GM21619 (cell line): Measurements from ENCODE around the gene FAM53A.
"Not testable (repeated sequence)": the region's sequence is repeated elsewhere in the genome, so short reads cannot be mapped to it uniquely, and the experiment has no call there.

ENCODE experiments used
- ATAC-seq: cut with Tn5 transposase; IDR thresholded peaks from one replicate; pipeline ENCODE4 v1.9.1; 2021; ENCODE audit not compliant: unreplicated experiment

FAM53A gene

DNA sequence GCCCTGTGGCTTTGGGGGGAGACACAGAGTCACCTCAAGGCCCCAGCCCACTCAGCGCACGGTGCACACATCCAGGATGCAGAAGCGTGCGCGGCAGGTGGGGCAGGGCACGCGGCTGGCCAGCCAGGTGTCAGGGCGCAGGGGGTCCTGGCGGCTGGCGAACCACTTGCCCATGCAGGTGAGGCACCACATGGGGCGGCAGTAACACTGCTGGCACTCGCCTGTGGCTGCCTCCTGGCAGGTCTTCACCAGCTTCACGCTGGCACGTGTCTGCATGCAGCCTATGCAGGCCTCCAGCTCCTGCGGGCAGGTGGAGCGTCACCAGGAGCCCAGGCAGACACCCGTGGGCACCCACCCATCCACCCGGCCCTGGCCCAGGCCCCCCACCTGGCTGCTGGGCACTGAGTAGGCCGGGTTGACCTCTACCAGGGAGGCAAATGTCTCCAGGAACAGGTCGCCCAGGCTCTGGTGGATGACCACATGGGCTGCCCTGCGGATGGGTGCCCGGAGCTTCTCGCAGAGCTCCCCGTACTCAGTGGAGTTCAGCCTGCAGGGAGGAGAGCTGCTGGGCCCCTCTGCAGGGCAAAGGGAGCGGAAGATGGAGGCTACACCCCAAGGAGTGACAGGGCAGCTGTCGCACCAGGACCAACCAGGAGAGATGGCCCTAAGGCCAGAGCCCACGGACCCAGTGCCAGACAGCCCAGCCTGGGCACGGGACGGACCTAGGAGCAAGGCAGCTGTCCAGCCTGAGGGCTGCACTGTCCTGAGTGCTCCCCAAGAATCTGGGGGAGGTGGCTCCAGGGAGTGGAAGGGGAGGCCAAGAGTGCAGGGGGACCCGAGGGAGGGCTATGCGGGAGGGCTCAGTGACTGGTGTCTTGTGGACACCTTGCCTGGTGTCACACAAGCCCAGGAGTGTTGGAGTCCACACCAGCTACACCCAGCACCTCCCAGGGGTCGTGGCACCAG, 33.3 kb upstream of the FAM53A start:
- no peak for ATAC-seq

- no peak for ATAC-seq
These were observed 32.2 kb upstream of the FAM53A start for GRCh38 chr4:1716065-1716945.

DNA sequence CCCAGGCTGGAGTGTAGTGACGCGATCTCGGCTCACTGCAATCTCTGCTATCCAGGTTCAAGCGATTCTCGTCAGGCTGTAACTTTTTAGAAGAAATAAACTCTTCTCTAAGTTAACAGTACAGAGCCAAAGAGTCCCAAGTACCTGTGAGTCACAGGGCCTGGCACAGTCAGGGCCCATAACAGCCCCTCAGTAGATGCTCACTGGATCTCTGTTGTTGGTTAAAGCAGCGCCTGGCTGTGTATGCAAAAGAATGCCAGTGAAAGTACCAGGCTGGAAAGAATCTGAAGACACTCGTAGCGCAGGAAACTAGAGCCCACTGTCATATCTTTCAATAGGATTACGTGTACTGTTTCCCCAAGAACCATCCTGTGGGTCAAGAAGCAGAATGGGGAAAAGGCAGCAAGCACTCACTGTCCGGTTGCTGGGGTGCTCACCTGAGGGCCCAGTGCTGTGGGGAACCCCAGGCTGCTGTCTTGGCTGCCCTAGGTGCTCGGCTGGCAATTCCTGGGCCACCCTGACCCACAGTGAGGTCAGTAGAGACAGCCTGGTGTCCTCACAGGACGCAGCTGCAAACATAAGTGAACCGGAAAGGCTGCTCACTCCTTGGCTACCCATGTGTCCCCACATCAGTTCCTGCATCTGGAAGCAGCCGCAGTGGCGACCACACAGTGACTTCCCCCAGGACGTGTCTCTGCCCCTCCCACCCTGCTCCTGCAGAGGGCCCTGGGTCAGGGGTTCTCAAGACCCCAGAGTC, 31.1 kb upstream of the FAM53A start:
- no peak for ATAC-seq

DNA sequence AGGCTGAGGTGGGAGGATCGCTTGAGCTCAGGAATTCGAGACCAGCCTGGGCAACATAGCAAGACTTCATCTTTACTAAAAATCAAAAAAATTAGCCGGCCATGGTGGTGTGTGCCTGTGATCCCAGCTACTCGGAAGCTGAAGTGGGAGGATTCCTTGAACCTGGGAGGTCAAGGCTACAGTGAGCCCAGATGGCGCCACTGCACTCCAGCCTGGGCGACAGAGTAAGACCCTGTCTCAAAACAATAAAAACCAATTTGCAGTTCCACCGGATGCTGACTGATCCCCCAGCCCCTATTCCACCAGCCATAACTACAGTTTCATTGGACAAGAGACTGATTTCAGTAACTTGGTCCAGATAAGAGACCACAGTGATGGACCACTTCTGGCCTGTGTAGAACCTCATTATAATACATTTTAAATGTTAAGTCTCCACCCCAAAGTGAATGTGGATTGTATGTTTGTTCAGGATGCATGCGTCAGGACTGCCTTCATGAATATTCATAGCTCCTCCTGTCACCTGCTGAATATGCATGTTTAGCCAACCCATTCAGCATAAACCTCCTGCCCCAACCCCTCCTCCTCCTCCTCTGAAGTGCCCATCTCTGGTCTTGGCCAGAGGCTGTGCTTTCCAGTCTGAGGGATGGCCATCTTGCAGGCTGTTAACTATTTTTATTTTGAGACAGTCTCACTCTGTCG, 30.3 kb upstream of the FAM53A start:
- ATAC-seq: no peak

DNA sequence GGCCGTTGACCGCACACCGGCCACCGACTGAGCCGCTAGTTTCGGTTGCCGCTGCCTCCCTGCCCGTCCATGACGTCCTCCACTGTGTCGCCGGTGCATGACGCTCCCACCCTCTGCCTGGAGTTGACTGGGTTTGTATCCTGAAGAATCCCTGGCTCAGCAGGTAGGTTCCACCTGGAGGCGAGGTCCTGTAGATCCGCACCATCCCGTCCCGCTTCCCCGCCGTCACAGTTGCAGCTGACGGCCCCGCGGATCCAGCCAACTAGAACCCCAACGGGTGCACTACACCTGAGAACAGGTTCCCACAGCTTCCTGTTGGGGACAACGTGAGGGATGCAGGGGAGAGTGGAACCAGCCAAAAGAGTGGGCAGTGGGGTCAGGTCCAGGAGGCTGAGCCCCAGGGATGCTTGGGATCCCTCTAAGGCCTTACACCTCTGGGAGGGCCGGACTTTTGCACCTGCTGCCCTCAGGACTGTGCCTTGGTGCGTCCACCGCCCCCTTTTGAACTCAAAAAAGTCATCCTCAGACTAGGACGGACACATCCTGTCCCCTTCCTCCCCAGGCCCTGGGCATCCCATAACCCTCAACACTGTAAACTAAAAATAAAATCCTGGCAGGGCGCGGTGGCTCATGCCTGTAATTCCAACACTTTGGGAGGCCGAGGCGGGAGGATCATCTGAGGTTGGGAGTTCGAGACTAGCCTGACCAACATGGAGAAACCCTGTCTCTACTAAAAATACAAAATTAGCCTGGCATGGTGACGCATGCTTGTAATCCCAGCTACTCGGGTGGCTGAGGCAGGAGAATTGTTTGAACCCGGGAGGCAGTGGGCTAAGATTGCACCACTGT, 29.1 kb upstream of the FAM53A start:
- no peak for ATAC-seq

DNA sequence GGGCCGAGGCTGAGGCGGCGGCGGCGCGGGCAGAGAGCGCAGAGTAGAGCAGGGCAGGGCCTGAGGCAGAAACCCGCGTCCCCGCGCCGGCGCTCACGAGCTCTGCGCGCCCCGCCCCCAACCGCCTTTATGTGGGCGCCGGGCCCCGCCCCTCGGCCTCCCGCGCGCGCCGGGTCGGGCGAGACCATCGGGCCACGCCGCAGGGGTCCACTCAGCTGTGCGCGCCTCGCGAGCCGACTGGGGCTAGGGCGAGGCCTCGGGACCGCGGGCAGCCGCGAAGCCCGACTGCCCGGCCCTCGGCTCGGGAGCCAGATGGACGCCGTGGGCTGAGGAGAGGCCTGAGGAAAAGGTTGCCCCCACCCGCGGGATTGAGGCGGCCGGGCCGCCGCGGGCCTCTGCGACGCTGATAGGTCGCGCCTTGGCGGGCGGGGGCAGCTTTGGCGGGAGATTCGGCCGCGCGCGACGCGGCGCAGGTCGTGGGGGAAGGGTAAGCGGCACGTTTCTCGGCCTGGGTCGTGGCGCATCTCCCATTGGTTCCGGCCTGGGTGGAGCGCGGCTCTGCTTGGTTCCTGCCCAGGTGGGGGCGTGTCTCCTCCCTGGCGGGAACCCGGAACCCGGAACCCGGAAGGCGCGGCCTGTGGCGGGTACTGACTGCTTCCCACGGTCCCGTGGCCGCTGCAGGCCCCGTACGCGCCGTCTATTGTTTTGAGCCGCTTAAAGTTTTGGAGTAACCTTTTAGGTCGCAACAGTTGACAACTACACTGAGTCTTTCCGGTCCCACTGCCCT, 28.3 kb upstream of the FAM53A start, which contains the start of gene SLBP:
Gene SLBP (minus strand): TSS at position 104 of the 787 bp plus-strand sequence. CDS start 131 bp downstream, outside the sequence.
- peak; percentile 67 for ATAC-seq

GRCh38 chr4:1711571-1712215, 27.6 kb upstream of the FAM53A start:
- ATAC-seq: peak; percentile 7

DNA sequence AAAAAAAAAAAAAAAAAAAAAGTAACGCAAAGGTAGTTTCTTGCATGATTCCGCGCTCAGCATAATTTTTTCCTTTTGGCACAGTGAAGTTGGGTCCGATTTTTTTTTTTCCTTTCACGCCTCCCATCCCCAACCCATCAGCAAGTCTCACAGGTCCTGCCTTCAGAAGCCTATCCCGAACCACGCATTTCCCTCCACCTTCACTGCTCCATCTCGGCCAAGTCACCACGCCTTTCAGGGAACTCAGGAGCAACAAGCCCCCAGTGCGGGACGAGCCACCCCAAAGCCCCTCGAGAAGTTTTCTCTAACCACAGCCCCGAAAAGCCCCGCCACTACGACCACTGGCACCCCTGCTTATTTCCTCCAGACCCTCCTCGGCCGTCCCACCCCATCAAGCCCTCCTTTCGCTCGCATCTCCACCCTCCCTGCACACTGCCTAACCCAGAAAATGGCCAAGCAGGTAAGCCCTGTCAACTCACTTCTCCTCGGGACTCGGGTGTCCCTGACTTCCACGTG, 27.0 kb upstream of the FAM53A start:
- ATAC-seq: no peak

- ATAC-seq: no peak
These were observed 24.5 kb upstream of the FAM53A start for GRCh38 chr4:1708581-1708980.

GRCh38 chr4:1706358-1706757, 22.2 kb upstream of the FAM53A start:
- no peak for ATAC-seq

- ATAC-seq: no peak
These were observed 21.6 kb upstream of the FAM53A start for GRCh38 chr4:1705732-1706131.

GRCh38 chr4:1703867-1704266, 19.8 kb upstream of the FAM53A start:
- no peak for ATAC-seq

DNA sequence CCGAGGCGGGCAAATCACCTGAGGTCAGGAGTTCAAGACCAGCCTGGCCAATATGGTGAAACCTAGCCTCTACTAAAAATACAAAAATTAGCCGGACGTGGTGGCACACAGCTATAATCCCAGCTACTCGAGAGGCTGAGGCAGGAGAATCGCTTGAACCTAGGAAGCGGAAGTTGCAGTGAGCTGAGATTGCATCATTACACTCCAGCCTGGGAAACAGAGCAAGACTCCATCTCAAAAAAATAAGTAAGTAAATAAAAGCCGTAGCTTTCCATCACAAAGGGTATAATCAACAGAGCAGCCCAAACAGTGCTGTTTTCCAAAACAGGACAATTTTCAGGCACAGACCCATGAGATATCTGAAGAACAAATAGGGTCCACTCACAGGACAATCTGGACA, 17.6 kb upstream of the FAM53A start:
- not testable (repeated sequence) for ATAC-seq

- no peak for ATAC-seq
These were observed 11.8 kb upstream of the FAM53A start for GRCh38 chr4:1695913-1696312.

GRCh38 chr4:1693131-1693896, 9.2 kb upstream of the FAM53A start:
- ATAC-seq: peak; percentile 72

DNA sequence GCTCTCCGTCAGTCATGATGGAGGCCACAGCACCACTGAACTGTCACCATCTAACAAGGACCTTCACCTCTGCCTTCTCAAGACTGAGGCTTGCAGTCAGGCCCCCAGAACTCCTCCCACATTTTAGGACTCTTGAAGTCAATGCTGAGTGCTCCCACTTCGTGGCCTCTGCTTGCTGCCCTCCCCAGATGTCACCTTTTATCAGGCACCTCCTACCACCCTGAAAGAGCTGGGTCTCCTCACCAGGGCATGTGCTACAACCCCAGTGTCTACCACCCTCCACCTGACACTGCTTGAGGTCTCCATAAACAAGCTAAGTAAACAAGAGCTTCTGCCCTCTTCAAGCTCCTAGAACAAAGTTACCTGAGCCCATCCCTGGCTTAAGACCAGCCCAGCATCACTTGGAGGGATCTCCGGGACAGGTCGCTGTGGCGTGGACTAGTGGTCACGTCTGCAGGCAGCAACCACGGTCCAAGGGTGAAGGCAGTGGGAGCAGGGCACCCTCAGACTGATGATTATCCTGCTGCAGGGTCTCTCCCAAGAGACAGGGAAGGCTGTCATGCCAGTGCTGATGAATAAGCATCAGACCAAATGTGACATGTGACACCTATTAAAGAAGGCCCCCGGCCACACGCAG, 7.7 kb upstream of the FAM53A start:
- no peak for ATAC-seq

- no peak for ATAC-seq
These were observed 6.6 kb upstream of the FAM53A start for GRCh38 chr4:1690698-1691097.
